AG04449 (cell line): ENCODE data around the gene HACL1.

Experiments
- CTCF ChIA-PET: fragments of 350-600 bp; formaldehyde crosslinking; extraction: SDS; loops from one replicate; lab custom pipeline; 2021; ENCODE audit warnings: antibody characterized with exemption; lab: Yijun Ruan, JAX
- POLR2A ChIA-PET: fragments of 400-600, 350-600 bp; formaldehyde crosslinking; extraction: SDS; loops from one replicate; lab custom pipeline; 2020; ENCODE audit warnings: antibody characterized with exemption, inconsistent platforms; lab: Yijun Ruan, JAX
- DNase-seq: peaks from one replicate; pipeline ENCODE4 v3.0.0-alpha.2; 2010; ENCODE audit warnings: low read depth, low spot score
- H3K4me3 ChIP-seq: 2 replicates; pipeline ENCODE4 v1.5.1; 2011; ENCODE audit warnings: low read depth, mild to moderate bottlenecking, control low read depth, low read length
- CTCF ChIP-seq: IDR thresholded peaks from one replicate; pipeline ENCODE4 v1.5.1; 2011; ENCODE audit warnings: mild to moderate bottlenecking, moderate library complexity, low read length, control low read depth, inconsistent platforms; ENCODE audit not compliant: insufficient read depth; ENCODE audit errors: missing control alignments

HACL1 gene

GRCh38 chr3:15645740-15646501, 44.6 kb upstream of the HACL1 start:
- DNase-seq, result peak; percentile 80
- H3K4me3 ChIP-seq, result no peak overlapping the region
- no peak for TF ChIP-seq CTCF
- CTCF ChIA-PET, result interaction anchor here (3.1 to 3.4 kb wide), 2 partner anchors 10 to 15 kb away, joined by 13 to 22 read pairs; no protein-coding TSS in a partner anchor
- POLR2A ChIA-PET, result interaction anchor here (1.5 to 3.4 kb wide), 3 partner anchors 11 to 152 kb away, joined by 8 to 29 read pairs (median 8); partner anchors contain the start of gene ANKRD28

GRCh38 chr3:15645246-15645645, 43.9 kb upstream of the HACL1 start:
- ChIA-PET CTCF (interaction anchor here (1.1 to 3.4 kb wide), 3 partner anchors 9 to 166 kb away, joined by 3 to 22 read pairs (median 13); no protein-coding TSS in a partner anchor), POLR2A (interaction anchor here (1.5 to 3.4 kb wide), 3 partner anchors 10 to 152 kb away, joined by 8 to 29 read pairs (median 8); partner anchors contain the start of gene ANKRD28)
- no peak overlapping the region for H3K4me3 ChIP-seq

GRCh38 chr3:15638891-15639262, 37.5 kb upstream of the HACL1 start:
- DNase-seq, result no peak
- ChIA-PET POLR2A (no interaction called here), CTCF (no interaction called here)
- no peak for TF ChIP-seq CTCF
- H3K4me3 ChIP-seq, result no peak overlapping the region

More at GRCh38 chr3:15645246-15645645, 43.9 kb upstream of the HACL1 start:
- TF ChIP-seq CTCF, result no peak
- DNase-seq, result no peak

- DNase-seq, result no peak
- CTCF ChIA-PET, result interaction anchor here (4.2 kb wide), 1 partner anchor 8 kb away, joined by 22 read pairs; no protein-coding TSS in a partner anchor
- POLR2A ChIA-PET, result no interaction called here
- H3K4me3 ChIP-seq, result no peak overlapping the region
- no peak for TF ChIP-seq CTCF
Measured at GRCh38 chr3:15638193-15638890, 37.0 kb upstream of the HACL1 start.

DNA sequence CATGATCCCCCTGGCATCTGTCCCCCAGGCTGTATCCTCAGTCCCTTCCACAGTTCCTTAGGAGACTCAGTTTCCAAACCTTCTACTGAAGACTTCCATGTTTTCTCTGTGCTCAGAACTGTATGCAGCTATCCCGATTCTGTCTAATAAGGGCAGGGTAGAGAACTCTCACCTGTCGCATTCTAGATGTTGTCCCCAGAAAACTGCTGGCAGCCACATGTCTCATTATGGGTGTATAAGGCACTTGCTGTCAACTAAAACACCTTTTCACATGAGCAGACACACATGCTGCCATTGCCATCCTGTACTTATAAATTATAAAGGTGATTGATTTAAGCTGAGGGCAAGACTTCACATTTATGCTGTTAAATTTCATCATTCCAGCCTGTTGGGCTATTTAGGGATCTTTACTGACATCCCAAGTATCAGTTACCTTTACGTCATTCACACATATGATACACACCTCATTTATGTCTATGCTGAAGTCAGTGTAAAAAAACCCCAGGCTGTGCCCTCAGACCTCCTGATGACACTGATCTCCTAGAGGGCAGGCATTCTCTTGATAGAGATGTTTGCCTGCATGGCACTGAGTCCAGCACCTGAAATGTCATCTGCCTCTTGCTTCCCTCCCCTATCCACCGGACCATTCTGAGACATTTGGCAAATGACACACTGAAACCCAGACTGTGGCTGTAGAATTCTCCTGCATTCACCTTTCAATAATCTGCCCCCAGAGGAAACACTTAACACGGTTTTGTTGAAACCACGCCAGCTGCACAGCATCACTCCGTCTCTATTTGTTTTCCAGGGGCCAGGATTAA, 36.0 kb upstream of the HACL1 start:
- POLR2A ChIA-PET, result no interaction called here
- CTCF ChIA-PET, result interaction anchor here (1.3 to 4.2 kb wide), 2 partner anchors 9 to 11 kb away, joined by 4 to 22 read pairs; no protein-coding TSS in a partner anchor
- no peak for DNase-seq
- TF ChIP-seq CTCF, result no peak
- H3K4me3 ChIP-seq, result no peak overlapping the region
